Transverse colon (tissue), 4 donors: ENCODE data around the gene CCDC60.

Experiments used
- POLR2A ChIP-seq: fragments of 450-650 bp; IDR thresholded peaks from one replicate; pipeline ENCODE4 v1.6.1; 2016; ENCODE audit warnings: antibody characterized with exemption, mild to moderate bottlenecking, moderate library complexity
- POLR2AphosphoS5 ChIP-seq, 3 donors: sonication (generic); formaldehyde crosslinking; IDR thresholded peaks; one replicate each; pipeline ENCODE4 v1.6.1; 2016; ENCODE audit warnings: antibody characterized with exemption in 3 of 3
- TF ChIP-seq, protein P1 (sequence below), 5 experiments: fragments of 200-600 bp in 3 of 5; fragments of 450-650 bp in 2 of 5; sonication (generic) in 3 of 5; IDR thresholded peaks; 1 replicate in 2 of 5; 2 replicates in 3 of 5; pipeline ENCODE4 v1.5.1; 2016 to 2017; ENCODE audit warnings: antibody characterized with exemption in 5 of 5, inconsistent platforms in 3 of 5, mild to moderate bottlenecking in 2 of 5, moderate library complexity in 1 of 5

DNA sequence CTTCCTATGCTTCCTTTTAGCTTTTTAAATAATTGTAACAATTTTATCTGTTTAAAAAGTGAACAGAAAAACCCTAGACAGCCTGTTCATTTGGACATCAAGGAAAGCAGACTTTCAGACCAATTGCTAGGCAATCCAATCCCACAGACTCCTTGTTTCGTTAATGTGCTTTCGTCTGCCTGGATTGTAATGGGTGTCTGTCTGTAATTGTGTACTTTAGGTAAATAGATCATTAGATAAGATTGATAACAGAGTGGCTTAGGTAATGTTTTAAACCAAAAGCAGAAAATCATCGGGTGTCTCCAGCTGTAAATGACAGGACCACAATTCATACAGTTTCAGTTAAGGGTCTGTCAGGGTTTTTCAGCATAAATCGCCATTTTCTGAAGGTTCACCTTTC lies 19.6 kb downstream of the CCDC60 start:
- TF ChIP-seq POLR2A, result no peak
- TF ChIP-seq POLR2AphosphoS5 (IDR thresholded peaks at IDR 0.05), result no peak
- TF ChIP-seq, protein P1, sequence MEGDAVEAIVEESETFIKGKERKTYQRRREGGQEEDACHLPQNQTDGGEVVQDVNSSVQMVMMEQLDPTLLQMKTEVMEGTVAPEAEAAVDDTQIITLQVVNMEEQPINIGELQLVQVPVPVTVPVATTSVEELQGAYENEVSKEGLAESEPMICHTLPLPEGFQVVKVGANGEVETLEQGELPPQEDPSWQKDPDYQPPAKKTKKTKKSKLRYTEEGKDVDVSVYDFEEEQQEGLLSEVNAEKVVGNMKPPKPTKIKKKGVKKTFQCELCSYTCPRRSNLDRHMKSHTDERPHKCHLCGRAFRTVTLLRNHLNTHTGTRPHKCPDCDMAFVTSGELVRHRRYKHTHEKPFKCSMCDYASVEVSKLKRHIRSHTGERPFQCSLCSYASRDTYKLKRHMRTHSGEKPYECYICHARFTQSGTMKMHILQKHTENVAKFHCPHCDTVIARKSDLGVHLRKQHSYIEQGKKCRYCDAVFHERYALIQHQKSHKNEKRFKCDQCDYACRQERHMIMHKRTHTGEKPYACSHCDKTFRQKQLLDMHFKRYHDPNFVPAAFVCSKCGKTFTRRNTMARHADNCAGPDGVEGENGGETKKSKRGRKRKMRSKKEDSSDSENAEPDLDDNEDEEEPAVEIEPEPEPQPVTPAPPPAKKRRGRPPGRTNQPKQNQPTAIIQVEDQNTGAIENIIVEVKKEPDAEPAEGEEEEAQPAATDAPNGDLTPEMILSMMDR (IDR thresholded peaks at IDR 0.05), result no peak
